HEK293T (cell line): ENCODE results near the gene RPLP2.
A peak's percentile ranks its signal among the peaks of the same experiment; 100 is the strongest.

Source experiments
- CTCF ChIA-PET: fragments of 350-600 bp; formaldehyde crosslinking; extraction: SDS; loops from one replicate; lab custom pipeline; 2021; ENCODE audit warnings: antibody characterized with exemption, inconsistent platforms; lab: Yijun Ruan, JAX
- POLR2A ChIA-PET: fragments of 350-600 bp; formaldehyde crosslinking; extraction: SDS; loops from one replicate; lab custom pipeline; 2020; ENCODE audit warnings: antibody characterized with exemption, inconsistent platforms; lab: Yijun Ruan, JAX
- DNase-seq: peaks from one replicate; pipeline ENCODE4 v3.0.0; 2012; ENCODE audit warnings: mixed read lengths; ENCODE audit errors: extremely low spot score
- ARNT ChIP-seq: fragments of 450-650 bp; IDR thresholded peaks from 2 replicates; pipeline ENCODE4 v1.6.1; 2017; ENCODE audit warnings: mild to moderate bottlenecking
- BHLHE40 ChIP-seq: fragments of 450-650 bp; IDR thresholded peaks from 2 replicates; pipeline ENCODE4 v1.6.1; 2016; ENCODE audit warnings: mild to moderate bottlenecking, moderate library complexity, borderline replicate concordance
- CTBP1 ChIP-seq: fragments of 450-650 bp; IDR thresholded peaks from 2 replicates; pipeline ENCODE4 v1.6.1; 2016; ENCODE audit warnings: borderline replicate concordance
- ELF4 ChIP-seq: fragments of 450-650 bp; IDR thresholded peaks from 2 replicates; pipeline ENCODE4 v1.6.1; 2017; ENCODE audit warnings: antibody characterized with exemption
- FOXA1 ChIP-seq: fragments of 450-650 bp; IDR thresholded peaks from 2 replicates; pipeline ENCODE4 v1.6.1; 2016; ENCODE audit warnings: mild to moderate bottlenecking
- FOXK2 ChIP-seq: fragments of 450-650 bp; IDR thresholded peaks from 2 replicates; pipeline ENCODE4 v1.6.1; 2016; ENCODE audit warnings: mild to moderate bottlenecking
- FOXM1 ChIP-seq: fragments of 450-650 bp; IDR thresholded peaks from 2 replicates; pipeline ENCODE4 v1.6.1; 2017; ENCODE audit warnings: mild to moderate bottlenecking, borderline replicate concordance
- HDGF ChIP-seq: fragments of 450-650 bp; IDR thresholded peaks from 2 replicates; pipeline ENCODE4 v1.6.1; 2017; ENCODE audit warnings: antibody characterized with exemption, borderline replicate concordance
- L3MBTL2 ChIP-seq: fragments of 450-650 bp; conservative IDR thresholded peaks from 2 replicates; pipeline ENCODE4 v1.6.1; 2016; ENCODE audit warnings: mild to moderate bottlenecking
- LEF1 ChIP-seq: fragments of 450-650 bp; IDR thresholded peaks from 2 replicates; pipeline ENCODE4 v1.6.1; 2017; ENCODE audit warnings: mild to moderate bottlenecking, borderline replicate concordance
- NFRKB ChIP-seq: fragments of 450-650 bp; IDR thresholded peaks from 2 replicates; pipeline ENCODE4 v1.6.1; 2016; ENCODE audit warnings: mild to moderate bottlenecking, moderate library complexity
- PKNOX1 ChIP-seq: fragments of 450-650 bp; IDR thresholded peaks from 2 replicates; pipeline ENCODE4 v1.6.1; 2016
- SP1 ChIP-seq: fragments of 450-650 bp; IDR thresholded peaks from 2 replicates; pipeline ENCODE4 v1.6.1; 2017
- SUZ12 ChIP-seq: fragments of 450-650 bp; IDR thresholded peaks from 2 replicates; pipeline ENCODE4 v1.6.1; 2016; ENCODE audit warnings: mild to moderate bottlenecking
- TARDBP ChIP-seq: fragments of 450-650 bp; IDR thresholded peaks from 2 replicates; pipeline ENCODE4 v1.6.1; 2016
- ZNF384 ChIP-seq: fragments of 450-650 bp; IDR thresholded peaks from 2 replicates; pipeline ENCODE4 v1.6.1; 2016

The RPLP2 gene

GRCh38 chr11:830295-831117 is 20.7 kb downstream of the RPLP2 start:
- CTCF ChIA-PET: interaction anchor here (1.2 kb wide), 1 partner anchor 18 kb away, joined by 3 read pairs; no protein-coding TSS in a partner anchor
- peak; percentile 52 for DNase-seq

GRCh38 chr11:831118-831864 is 21.5 kb downstream of the RPLP2 start:
- DNase-seq: no peak
- TF ChIP-seq TARDBP (no peak), FOXA1 (no peak), BHLHE40 (no peak), LEF1 (no peak), PKNOX1 (no peak), L3MBTL2 (no peak), ELF4 (no peak), FOXK2 (no peak), HDGF (no peak), SUZ12 (no peak), NFRKB (no peak), CTBP1 (no peak), ARNT (no peak), SP1 (no peak)
- ChIA-PET POLR2A (interaction anchor here (1.0 to 8.0 kb wide), 6 partner anchors 9 to 27 kb away, joined by 3 to 63 read pairs (median 8); partner anchors contain the start of genes PNPLA2, POLR2L, RPLP2 and TSPAN4), CTCF (interaction anchor here (1.2 kb wide), 1 partner anchor 17 kb away, joined by 3 read pairs; no protein-coding TSS in a partner anchor)

More at GRCh38 chr11:830295-831117, 20.7 kb downstream of the RPLP2 start:
- POLR2A ChIA-PET: interaction anchor here (1.2 to 8.0 kb wide), 4 partner anchors 11 to 26 kb away, joined by 4 to 63 read pairs (median 26); partner anchors contain the start of genes PNPLA2, POLR2L, RPLP2 and TSPAN4
- TF ChIP-seq FOXA1 (no peak), SP1 (no peak), PKNOX1 (no peak), LEF1 (no peak), ELF4 (no peak), FOXK2 (no peak), TARDBP (no peak), BHLHE40 (no peak), ZNF384 (no peak)

- peak; percentile 35; the same call in 1 of the 2 replicates for TF ChIP-seq FOXM1
- no peak for TF ChIP-seq BHLHE40
- no peak for DNase-seq
- ChIA-PET POLR2A (interaction anchor here (0.6 to 8.0 kb wide), 9 partner anchors 10 to 187 kb away, joined by 3 to 63 read pairs (median 4); partner anchors contain the start of genes PNPLA2, POLR2L, RPLP2 and TSPAN4), CTCF (interaction anchor here (1.2 kb wide), 1 partner anchor 17 kb away, joined by 3 read pairs; no protein-coding TSS in a partner anchor)
Observed at GRCh38 chr11:831961-832528, 22.3 kb downstream of the RPLP2 start.

- POLR2A ChIA-PET: interaction anchor here (0.6 to 8.0 kb wide), 6 partner anchors 10 to 187 kb away, joined by 3 to 63 read pairs (median 4); partner anchors contain the start of genes PNPLA2, POLR2L, RPLP2 and TSPAN4
- DNase-seq: peak; percentile 64
- TF ChIP-seq CTBP1 (no peak), FOXK2 (no peak), SP1 (no peak), ZNF384 (no peak), TARDBP (no peak), LEF1 (no peak), FOXM1 (no peak), HDGF (no peak), ARNT (no peak), SUZ12 (no peak), PKNOX1 (no peak), BHLHE40 (no peak), ELF4 (no peak), FOXA1 (no peak), L3MBTL2 (no peak), NFRKB (no peak)
- CTCF ChIA-PET: no interaction called here
Observed at GRCh38 chr11:832529-833113, 22.9 kb downstream of the RPLP2 start, which contains the start of gene CD151. Gene CD151 (plus strand): TSS chr11:832952. CDS start chr11:836070, 3,118 bp downstream.
